Panc1 (cell line): ENCODE data around the gene MRC1. TPM values are rescaled to one million over a fixed set of nuclear protein-coding genes. Genes with fewer than 3 reads are reported as not detected.

Experiments used
- ATAC-seq: fragments of 200-7000 bp; cut with Tn5 transposase; 2 replicates; pipeline ENCODE4 v1.9.1; 2020; ENCODE audit warnings: mild to moderate bottlenecking, moderate library complexity
- BruUV-seq: library from RNA; stranded (reverse); fragments of 400-500 nt; replicated peaks from 2 replicates; lab custom pipeline; 2021; lab: Mats Ljungman, UMichigan
- CTCF ChIA-PET: fragments of 300-600 bp; sonication (Branson Sonifier 250); formaldehyde crosslinking; loops from one replicate; lab custom pipeline; 2022; ENCODE audit warnings: antibody characterized with exemption; lab: Charles Lee
- POLR2A ChIA-PET: fragments of 300-600 bp; sonication (Branson Sonifier 250); formaldehyde crosslinking; loops from one replicate; lab custom pipeline; 2022; ENCODE audit warnings: antibody characterized with exemption; lab: Charles Lee
- DNase-seq: peaks from one replicate; pipeline ENCODE4 v3.0.0-alpha.2; 2010; ENCODE audit warnings: low read depth, low spot score
- H3K27ac ChIP-seq: 2 replicates; pipeline ENCODE4 v1.5.1; 2011; ENCODE audit warnings: mild to moderate bottlenecking, low read length, inconsistent platforms
- H3K27me3 ChIP-seq: fragments of 200-500 bp; sonication (Bioruptor generic); 2 replicates; pipeline ENCODE4 v1.6.0; 2014; ENCODE audit warnings: low read length, inconsistent platforms; ENCODE audit not compliant: control insufficient read depth, insufficient read depth
- H3K36me3 ChIP-seq: fragments of 200-500 bp; sonication (Bioruptor generic); 2 replicates; pipeline ENCODE4 v1.5.1; 2014; ENCODE audit warnings: inconsistent platforms, mild to moderate bottlenecking, low read length, moderate library complexity; ENCODE audit not compliant: control insufficient read depth, insufficient read depth
- H3K4me1 ChIP-seq: 2 replicates; pipeline ENCODE4 v1.5.1; 2011; ENCODE audit warnings: inconsistent platforms, mild to moderate bottlenecking, low read length, moderate library complexity; ENCODE audit not compliant: control insufficient read depth, insufficient read depth
- H3K4me3 ChIP-seq, 2 experiments: 2 replicates each; pipeline ENCODE4 v1.5.1; 2011 to 2012; ENCODE audit warnings: low read depth in 2 of 2, low read length in 2 of 2, mild to moderate bottlenecking in 2 of 2, inconsistent platforms in 1 of 2, moderate library complexity in 1 of 2
- H3K9me3 ChIP-seq: fragments of 200-500 bp; sonication (Bioruptor generic); 2 replicates; pipeline ENCODE4 v1.5.1; 2014; ENCODE audit warnings: low read depth, mild to moderate bottlenecking, inconsistent platforms, low read length, moderate library complexity; ENCODE audit not compliant: control insufficient read depth, insufficient read depth
- CTCF ChIP-seq: fragments of 450-650 bp; IDR thresholded peaks from 2 replicates; pipeline ENCODE4 v1.5.1; 2017; ENCODE audit warnings: mild to moderate bottlenecking
- POLR2AphosphoS5 ChIP-seq: IDR thresholded peaks from 2 replicates; pipeline ENCODE4 v1.6.1; 2012; ENCODE audit warnings: mild to moderate bottlenecking, low read depth, low read length, moderate library complexity
- SIN3A ChIP-seq: IDR thresholded peaks from 2 replicates; pipeline ENCODE4 v1.6.1; 2012; ENCODE audit warnings: low read depth, mild to moderate bottlenecking, low read length, moderate library complexity, borderline replicate concordance; ENCODE audit not compliant: insufficient read depth
- TCF7L2 ChIP-seq: IDR thresholded peaks from 2 replicates; pipeline ENCODE4 v1.6.1; 2011; ENCODE audit warnings: mild to moderate bottlenecking, low read depth, low read length, inconsistent platforms
- in situ Hi-C: cut with HindIII; loops from 2 replicates; pipeline ENCODE4 v1.10.0; 2016; ENCODE audit warnings: low sequenced_read_pairs, low pct_unique_long_range_greater_than_20kb
- intact Hi-C: fragments of 100-400 bp; cut with micrococcal nuclease; formaldehyde crosslinking; loops from one replicate; pipeline ENCODE4 v1.10.0; 2022; ENCODE audit not compliant: unreplicated experiment
- total RNA-seq: library from RNA; stranded (reverse); gene quantifications from one replicate; pipeline ENCODE4 v1.2.1, GENCODE V29; 2021; ENCODE audit not compliant: unreplicated experiment
- TF ChIP-seq, protein P1 (sequence below), 2 experiments: IDR thresholded peaks; 2 replicates each; pipeline ENCODE4 v1.6.1; 2011 to 2012; ENCODE audit warnings: low read depth in 2 of 2, control low read depth in 1 of 2, low read length in 1 of 2, mild to moderate bottlenecking in 1 of 2, moderate library complexity in 1 of 2; ENCODE audit not compliant: insufficient read depth in 1 of 2

The MRC1 gene
- total RNA-seq, 1 experiment from 2014 or later: 0.21 TPM

- peaks cover 27% of the 10 kb centered on the region for H3K4me1 ChIP-seq
- no peak overlapping the region for H3K4me3 ChIP-seq
- no peak for ATAC-seq
- intact Hi-C loops (no loop called here), in situ Hi-C loops (no loop called here)
- POLR2A ChIA-PET: no interaction called here
- H3K27ac ChIP-seq: no peak overlapping the region; the same call in 1 of the 2 replicates
- H3K27me3 ChIP-seq: no peaks in the 10 kb centered on the region
- no peaks in the 10 kb centered on the region for H3K9me3 ChIP-seq
- DNase-seq: no peak
- no peak for TF ChIP-seq SIN3A
- TF ChIP-seq, protein P1, sequence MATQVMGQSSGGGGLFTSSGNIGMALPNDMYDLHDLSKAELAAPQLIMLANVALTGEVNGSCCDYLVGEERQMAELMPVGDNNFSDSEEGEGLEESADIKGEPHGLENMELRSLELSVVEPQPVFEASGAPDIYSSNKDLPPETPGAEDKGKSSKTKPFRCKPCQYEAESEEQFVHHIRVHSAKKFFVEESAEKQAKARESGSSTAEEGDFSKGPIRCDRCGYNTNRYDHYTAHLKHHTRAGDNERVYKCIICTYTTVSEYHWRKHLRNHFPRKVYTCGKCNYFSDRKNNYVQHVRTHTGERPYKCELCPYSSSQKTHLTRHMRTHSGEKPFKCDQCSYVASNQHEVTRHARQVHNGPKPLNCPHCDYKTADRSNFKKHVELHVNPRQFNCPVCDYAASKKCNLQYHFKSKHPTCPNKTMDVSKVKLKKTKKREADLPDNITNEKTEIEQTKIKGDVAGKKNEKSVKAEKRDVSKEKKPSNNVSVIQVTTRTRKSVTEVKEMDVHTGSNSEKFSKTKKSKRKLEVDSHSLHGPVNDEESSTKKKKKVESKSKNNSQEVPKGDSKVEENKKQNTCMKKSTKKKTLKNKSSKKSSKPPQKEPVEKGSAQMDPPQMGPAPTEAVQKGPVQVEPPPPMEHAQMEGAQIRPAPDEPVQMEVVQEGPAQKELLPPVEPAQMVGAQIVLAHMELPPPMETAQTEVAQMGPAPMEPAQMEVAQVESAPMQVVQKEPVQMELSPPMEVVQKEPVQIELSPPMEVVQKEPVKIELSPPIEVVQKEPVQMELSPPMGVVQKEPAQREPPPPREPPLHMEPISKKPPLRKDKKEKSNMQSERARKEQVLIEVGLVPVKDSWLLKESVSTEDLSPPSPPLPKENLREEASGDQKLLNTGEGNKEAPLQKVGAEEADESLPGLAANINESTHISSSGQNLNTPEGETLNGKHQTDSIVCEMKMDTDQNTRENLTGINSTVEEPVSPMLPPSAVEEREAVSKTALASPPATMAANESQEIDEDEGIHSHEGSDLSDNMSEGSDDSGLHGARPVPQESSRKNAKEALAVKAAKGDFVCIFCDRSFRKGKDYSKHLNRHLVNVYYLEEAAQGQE (IDR thresholded peaks at IDR 0.05; ENCODE audit: insufficient read depth in 1 of 2, low read depth in 2 of 2, low read length in 1 of 2): no peak
- no peak for TF ChIP-seq TCF7L2
- no peak for TF ChIP-seq POLR2AphosphoS5
- TF ChIP-seq CTCF: no peak
- no TSS peak for BruUV-seq
- no peaks in the 10 kb centered on the region for H3K36me3 ChIP-seq
- CTCF ChIA-PET: interaction anchor here (0.6 kb wide), 1 partner anchor 179 kb away, joined by 3 read pairs; no protein-coding TSS in a partner anchor
Measured at GRCh38 chr10:17789396-17789795, 19.8 kb upstream of the MRC1 start.

DNA sequence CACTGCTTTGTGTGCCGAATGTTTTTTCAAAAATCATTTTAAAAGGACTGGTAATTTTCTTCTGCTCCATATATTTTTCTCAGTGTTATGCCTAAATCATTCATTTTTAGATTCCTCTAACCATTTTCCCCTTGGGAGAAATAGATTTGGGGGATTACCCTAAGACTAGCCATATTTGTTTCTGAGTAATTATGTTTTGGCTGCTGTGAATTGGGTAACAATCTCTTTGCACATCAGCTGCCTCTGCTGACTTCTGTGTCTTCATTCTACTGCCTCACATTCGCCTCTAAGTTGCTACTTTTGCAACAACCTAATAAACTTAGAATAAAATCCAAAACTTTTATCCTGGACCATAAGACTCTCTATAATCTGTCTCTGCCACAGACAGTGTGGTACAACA, 18.5 kb upstream of the MRC1 start:
- CTCF ChIA-PET: no interaction called here
- peaks cover 20% of the 10 kb centered on the region for H3K4me1 ChIP-seq

More for the DNA sequence above, 18.5 kb upstream of the MRC1 start:
- no peak for TF ChIP-seq SIN3A
- TF ChIP-seq CTCF: no peak
- TF ChIP-seq, protein P1 (IDR thresholded peaks at IDR 0.05; ENCODE audit: insufficient read depth in 1 of 2, low read depth in 2 of 2, low read length in 1 of 2): no peak
- TF ChIP-seq POLR2AphosphoS5: no peak
- no peak for TF ChIP-seq TCF7L2
- POLR2A ChIA-PET: no interaction called here
- BruUV-seq: no TSS peak
- H3K27ac ChIP-seq: peak overlapping the region; percentile 39; the same call in 1 of the 2 replicates
- intact Hi-C loops: no loop called here
- DNase-seq: no peak
- no peak overlapping the region for H3K4me3 ChIP-seq
- H3K27me3 ChIP-seq: no peaks in the 10 kb centered on the region
- in situ Hi-C loops: no loop called here
- no peaks in the 10 kb centered on the region for H3K36me3 ChIP-seq
- ATAC-seq: no peak
- H3K9me3 ChIP-seq: no peaks in the 10 kb centered on the region
